GM12891 (cell line): ENCODE results near the gene KCTD10.
"Not testable (repeated sequence)": the region's sequence is repeated elsewhere in the genome, so short reads cannot be mapped to it uniquely, and the experiment has no call there.

Source experiments
- DNase-seq: peaks from one replicate; pipeline ENCODE4 v3.0.0; 2011; ENCODE audit warnings: low spot score; ENCODE audit not compliant: insufficient read length
- FAIRE-seq: peaks from 2 replicates; lab custom pipeline; 2011; peaks lifted over from hg19 to GRCh38; lab: Jason Lieb, UNC
- PAX5 ChIP-seq: IDR thresholded peaks from 2 replicates; pipeline ENCODE4 v1.6.1; 2011; ENCODE audit warnings: low read length, moderate library complexity, mild to moderate bottlenecking; ENCODE audit not compliant: insufficient read depth, severe bottlenecking
- POLR2A ChIP-seq: IDR thresholded peaks from 2 replicates; pipeline ENCODE4 v1.6.1; 2011; ENCODE audit warnings: low read depth, low read length, control low read depth
- POLR2AphosphoS5 ChIP-seq: IDR thresholded peaks from 2 replicates; pipeline ENCODE4 v1.6.1; 2011; ENCODE audit warnings: low read depth, low read length, control low read depth
- POU2F2 ChIP-seq: IDR thresholded peaks from 2 replicates; pipeline ENCODE4 v1.6.1; 2011; ENCODE audit warnings: low read depth, mild to moderate bottlenecking, control low read depth, low read length, moderate library complexity
- SPI1 ChIP-seq: IDR thresholded peaks from 2 replicates; pipeline ENCODE4 v1.6.1; 2011; ENCODE audit warnings: low read depth, low read length, control low read depth
- TAF1 ChIP-seq: IDR thresholded peaks from 2 replicates; pipeline ENCODE4 v1.6.1; 2011; ENCODE audit warnings: low read depth, low read length, control low read depth

The KCTD10 gene

DNA sequence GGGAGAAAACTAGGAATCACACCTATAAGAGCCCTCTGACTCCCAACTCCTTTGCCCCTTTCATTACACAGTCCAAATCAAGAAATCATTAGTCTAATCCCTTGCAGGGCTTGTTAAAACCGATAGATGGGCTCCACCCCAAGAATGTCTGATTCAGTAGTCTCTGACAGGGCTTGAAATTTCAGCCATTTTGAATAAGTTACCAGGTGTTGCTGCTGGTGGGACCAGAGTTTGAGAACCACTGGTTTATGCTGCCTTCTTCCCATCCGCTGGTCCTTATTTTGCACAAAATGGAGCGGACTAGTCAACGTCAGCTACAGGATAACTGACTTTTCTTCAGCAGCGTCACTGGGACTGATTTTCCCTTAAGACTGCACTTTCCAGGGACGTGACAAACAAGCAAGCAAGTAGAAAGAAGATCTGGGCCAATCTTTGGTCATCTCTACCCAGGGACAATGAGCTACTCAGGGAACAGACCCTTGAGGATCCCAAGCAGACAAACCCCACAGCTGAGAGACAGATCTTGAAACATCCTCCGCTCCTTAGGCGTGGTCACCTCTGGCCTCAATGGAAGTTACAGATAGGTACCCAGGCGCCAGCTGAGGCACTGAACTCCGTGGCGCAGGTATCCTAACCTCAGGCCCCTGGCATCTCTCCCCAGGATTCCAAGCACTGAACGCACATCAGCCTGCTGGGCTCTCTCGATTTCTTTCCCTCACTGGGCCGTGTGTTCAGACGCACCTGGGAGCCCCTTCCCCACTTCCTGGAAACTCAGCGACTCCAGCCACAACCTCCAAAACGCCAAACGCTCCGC is 900 bp downstream of the KCTD10 start:
- no peak for TF ChIP-seq POU2F2
- no peak for TF ChIP-seq POLR2A
- TF ChIP-seq POLR2AphosphoS5, result no peak
- no peak for TF ChIP-seq TAF1
- no peak for TF ChIP-seq SPI1
- no peak for TF ChIP-seq PAX5
- no peak for FAIRE-seq
- DNase-seq, result no peak

DNA sequence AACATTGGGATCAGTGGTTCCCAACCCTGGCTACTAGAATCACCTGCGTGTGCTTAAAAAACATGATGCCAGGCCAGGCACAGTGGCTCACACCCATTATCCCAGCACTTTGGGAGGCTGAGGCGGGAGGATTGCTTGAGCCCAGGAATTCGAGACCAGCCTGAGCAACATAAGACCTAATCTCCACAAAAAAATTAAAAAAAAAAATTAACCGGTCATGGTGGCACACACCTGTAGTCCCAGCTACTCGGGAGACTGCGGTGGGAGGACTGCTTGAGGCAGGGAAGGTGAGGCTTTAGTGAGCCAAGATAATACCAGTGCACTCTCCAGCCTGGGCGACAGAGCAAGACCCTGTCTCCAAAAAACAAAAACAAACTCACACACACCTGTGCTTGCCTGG is 2.0 kb downstream of the KCTD10 start:
- TF ChIP-seq POLR2A (no peak), POLR2AphosphoS5 (no peak), POU2F2 (no peak), PAX5 (no peak), SPI1 (no peak), TAF1 (no peak)
- DNase-seq (no peak), FAIRE-seq (no peak)

DNA sequence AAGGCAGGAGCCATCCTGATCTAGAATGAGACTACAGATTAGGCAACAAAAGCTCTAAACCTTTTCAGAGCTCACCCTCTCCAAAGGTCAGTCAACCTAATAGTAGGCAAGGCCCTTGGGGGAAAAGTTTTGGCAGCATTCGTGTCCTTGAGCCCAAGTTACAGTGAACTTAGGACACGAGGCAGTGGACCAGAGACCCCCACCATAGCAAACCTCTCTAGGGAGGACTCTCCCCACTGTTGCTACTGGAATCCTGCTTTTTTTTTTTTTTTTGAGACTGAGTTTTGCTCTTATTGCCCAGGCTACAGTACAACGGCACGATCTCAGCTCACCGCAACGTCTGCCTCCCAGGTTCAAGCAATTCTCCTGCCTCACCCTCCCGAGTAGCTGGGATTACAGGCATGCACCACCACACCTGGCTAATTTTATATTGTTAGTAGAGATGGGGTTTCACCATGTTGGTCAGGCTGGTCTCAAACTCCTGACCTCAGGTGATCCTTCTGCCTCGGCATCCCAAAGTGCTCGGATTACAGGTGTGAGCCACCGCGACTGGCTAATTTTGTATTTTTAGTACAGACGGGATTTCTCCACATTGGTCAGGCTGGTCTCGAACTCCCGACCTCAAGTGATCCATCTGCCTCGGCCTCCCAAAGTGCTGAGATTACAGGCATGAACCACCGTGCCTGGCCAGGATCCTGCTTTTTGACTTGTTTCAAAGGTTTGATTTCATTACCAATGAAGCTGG is 3.4 kb downstream of the KCTD10 start:
- not testable (repeated sequence) for FAIRE-seq, DNase-seq

GRCh38 chr12:109473006-109473405 is 4.1 kb downstream of the KCTD10 start:
- no peak for FAIRE-seq
- TF ChIP-seq POLR2A (no peak), PAX5 (no peak), POU2F2 (no peak), TAF1 (no peak), POLR2AphosphoS5 (no peak), SPI1 (no peak)
- no peak for DNase-seq

DNA sequence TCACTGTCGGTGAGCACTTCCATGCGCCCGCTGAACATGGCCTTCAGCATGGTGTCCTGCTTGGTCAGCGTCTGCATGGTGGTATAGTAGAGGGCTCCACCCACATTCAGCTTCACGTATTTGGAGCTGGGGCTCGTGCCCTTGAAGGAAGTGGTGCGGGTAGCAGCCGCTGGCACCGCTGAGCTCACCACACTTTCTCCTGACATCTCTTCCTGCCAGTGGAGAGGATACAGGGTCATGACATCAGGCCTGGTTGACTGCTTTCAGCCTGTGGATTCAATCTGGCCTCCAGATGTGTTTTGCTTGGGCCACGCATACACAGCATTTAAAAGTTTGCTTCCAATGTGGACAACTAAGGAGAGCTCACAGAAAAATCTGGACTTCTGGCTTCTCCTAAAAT is 7.6 kb downstream of the KCTD10 start:
- no peak for FAIRE-seq
- no peak for TF ChIP-seq POLR2A
- TF ChIP-seq POU2F2, result no peak
- no peak for TF ChIP-seq TAF1
- TF ChIP-seq SPI1, result no peak
- TF ChIP-seq POLR2AphosphoS5, result no peak
- TF ChIP-seq PAX5, result no peak
- DNase-seq, result no peak

GRCh38 chr12:109467978-109468676 is 9.0 kb downstream of the KCTD10 start:
- TF ChIP-seq SPI1, result no peak
- no peak for FAIRE-seq

GRCh38 chr12:109466821-109467220 is 10.3 kb downstream of the KCTD10 start:
- DNase-seq, result no peak
- TF ChIP-seq POU2F2 (no peak), POLR2A (no peak), TAF1 (no peak), POLR2AphosphoS5 (no peak), SPI1 (no peak), PAX5 (no peak)
- FAIRE-seq, result no peak

More at GRCh38 chr12:109467978-109468676, 9.0 kb downstream of the KCTD10 start:
- no peak for DNase-seq

- DNase-seq, result no peak
- FAIRE-seq, result no peak
- TF ChIP-seq TAF1 (no peak), POLR2A (no peak), SPI1 (no peak), POLR2AphosphoS5 (no peak), PAX5 (no peak), POU2F2 (no peak)
These were observed 10.8 kb downstream of the KCTD10 start for GRCh38 chr12:109466305-109466704.

- FAIRE-seq (no peak), DNase-seq (no peak)
- TF ChIP-seq POLR2AphosphoS5 (no peak), PAX5 (no peak), POU2F2 (no peak), SPI1 (no peak), TAF1 (no peak), POLR2A (no peak)
These were observed 12.3 kb downstream of the KCTD10 start for GRCh38 chr12:109464642-109465351.
